Effector memory CD8-positive, alpha-beta T cell (primary cell): ENCODE data around the gene ASPSCR1.

Experiments used
- ATAC-seq: fragments of 150-1000 bp; cut with Tn5 transposase; replicated peaks from 2 replicates; pipeline ENCODE4 v1.10.0; 2021; ENCODE audit warnings: mild to moderate bottlenecking, moderate library complexity
- DNase-seq, 3 experiments: peaks; one replicate each; pipeline ENCODE4 v3.0.0; 2021
- H3K27ac Mint-ChIP-seq, 2 donors: one replicate each; pipeline ENCODE4 v1.8.0; 2022; ENCODE audit warnings: mild to moderate bottlenecking in 2 of 2, mixed read lengths in 2 of 2, moderate library complexity in 2 of 2
- H3K27me3 Mint-ChIP-seq, 2 donors: one replicate each; pipeline ENCODE4 v1.8.0; 2022; ENCODE audit warnings: mixed read lengths in 2 of 2
- H3K36me3 Mint-ChIP-seq: one replicate; pipeline ENCODE4 v1.8.0; 2022; ENCODE audit warnings: mild to moderate bottlenecking, moderate library complexity, mixed read lengths; ENCODE audit not compliant: insufficient read depth
- H3K4me1 Mint-ChIP-seq, 2 donors: one replicate each; pipeline ENCODE4 v1.8.0; 2022; ENCODE audit warnings: low read depth in 2 of 2, mixed read lengths in 2 of 2
- H3K4me3 Mint-ChIP-seq, 2 donors: one replicate each; pipeline ENCODE4 v1.8.0; 2022; ENCODE audit warnings: mild to moderate bottlenecking in 2 of 2, mixed read lengths in 2 of 2, moderate library complexity in 2 of 2
- H3K9me3 Mint-ChIP-seq, 2 donors: one replicate each; pipeline ENCODE4 v1.8.0; 2022; ENCODE audit warnings: mixed read lengths in 2 of 2

ASPSCR1 gene

DNA sequence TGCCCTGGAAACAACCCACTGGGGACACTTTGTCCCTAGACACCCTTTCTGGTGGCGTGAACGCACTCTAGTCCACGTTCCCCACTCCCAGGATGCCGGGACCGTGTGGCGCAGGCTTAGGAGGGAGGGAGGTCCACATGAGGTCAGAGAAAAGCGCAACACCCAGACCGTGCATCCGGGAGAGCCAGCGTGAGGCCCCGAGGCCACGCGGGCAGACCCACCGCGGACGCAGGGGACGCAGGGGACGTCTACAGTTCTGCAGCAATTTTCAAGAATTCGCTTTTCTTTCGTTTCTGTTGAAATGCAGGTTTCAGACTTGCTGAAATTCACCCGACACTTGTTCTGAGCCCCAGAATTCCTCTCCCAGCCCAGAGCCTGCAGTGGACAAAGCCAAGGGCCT, 69.5 kb downstream of the ASPSCR1 start:
- Mint-ChIP-seq H3K27ac (no peak overlapping the region), H3K9me3 (no peaks in the 10 kb centered on the region), H3K4me3 (no peak overlapping the region), H3K4me1 (peaks cover 5 to 9% of the 10 kb centered on the region in 2 donors), H3K27me3 (no peaks in the 10 kb centered on the region), H3K36me3 (no peaks in the 10 kb centered on the region)
- DNase-seq, result no peak
- ATAC-seq, result no peak

DNA sequence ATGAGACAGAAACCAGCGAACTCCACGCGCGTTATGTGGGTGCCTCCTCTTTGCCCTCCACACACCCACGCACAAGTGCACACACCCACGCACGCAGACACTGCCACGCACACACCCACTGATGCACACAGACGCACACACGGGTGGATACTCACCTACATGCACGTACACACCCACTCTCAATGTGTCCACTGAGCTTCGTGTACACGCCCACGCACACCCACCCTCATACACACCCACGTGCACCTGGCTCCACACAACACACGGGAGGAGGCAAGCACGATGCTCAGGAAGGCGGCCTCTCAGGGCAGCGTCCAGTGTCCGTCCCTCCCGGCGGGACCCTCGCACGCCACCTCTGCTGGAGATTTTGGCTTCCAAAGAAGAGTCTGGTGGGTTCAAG, 70.0 kb downstream of the ASPSCR1 start:
- Mint-ChIP-seq H3K27ac (no peak overlapping the region), H3K36me3 (no peaks in the 10 kb centered on the region), H3K4me3 (no peak overlapping the region), H3K4me1 (peaks cover 5 to 9% of the 10 kb centered on the region in 2 donors), H3K9me3 (no peaks in the 10 kb centered on the region), H3K27me3 (no peaks in the 10 kb centered on the region)
- no peak for ATAC-seq
- DNase-seq, result no peak

DNA sequence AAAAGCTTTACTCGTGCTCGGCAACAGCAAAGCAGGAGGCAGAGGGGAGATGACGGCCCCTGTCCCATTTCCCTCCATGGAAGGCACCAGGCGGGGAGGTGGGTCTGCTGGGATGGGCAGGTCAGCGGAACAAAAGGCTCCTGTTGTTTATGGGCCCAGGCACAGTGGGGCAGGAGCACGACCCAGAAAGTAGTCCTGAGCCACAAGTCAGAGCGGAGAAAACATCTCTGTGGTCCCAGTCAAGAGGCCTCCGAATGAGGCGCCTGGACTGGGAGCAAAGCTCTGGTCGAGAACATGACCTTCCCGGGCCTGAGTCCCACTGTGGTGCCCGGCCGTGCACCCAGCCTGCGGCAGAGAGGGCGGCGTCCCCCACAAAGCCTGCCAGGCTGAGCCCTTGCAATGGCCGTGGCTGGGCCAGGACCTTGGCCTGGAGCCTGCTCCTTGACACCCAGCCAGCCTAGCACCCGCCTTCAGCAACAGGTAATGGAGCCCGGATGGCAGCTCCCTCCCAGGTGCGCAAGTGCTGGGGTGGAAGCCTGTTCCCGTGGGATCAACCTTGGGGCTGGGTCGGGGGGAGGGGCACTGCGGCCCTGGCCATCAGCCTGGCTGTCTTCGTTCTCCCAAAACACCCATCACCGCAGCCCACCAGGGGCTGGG, 70.6 kb downstream of the ASPSCR1 start:
- Mint-ChIP-seq H3K4me1 (peaks cover 5 to 10% of the 10 kb centered on the region in 2 donors), H3K36me3 (no peaks in the 10 kb centered on the region), H3K4me3 (no peak overlapping the region), H3K27me3 (no peaks in the 10 kb centered on the region), H3K9me3 (no peaks in the 10 kb centered on the region), H3K27ac (no peak overlapping the region)
- DNase-seq, result no peak
- ATAC-seq, result no peak

DNA sequence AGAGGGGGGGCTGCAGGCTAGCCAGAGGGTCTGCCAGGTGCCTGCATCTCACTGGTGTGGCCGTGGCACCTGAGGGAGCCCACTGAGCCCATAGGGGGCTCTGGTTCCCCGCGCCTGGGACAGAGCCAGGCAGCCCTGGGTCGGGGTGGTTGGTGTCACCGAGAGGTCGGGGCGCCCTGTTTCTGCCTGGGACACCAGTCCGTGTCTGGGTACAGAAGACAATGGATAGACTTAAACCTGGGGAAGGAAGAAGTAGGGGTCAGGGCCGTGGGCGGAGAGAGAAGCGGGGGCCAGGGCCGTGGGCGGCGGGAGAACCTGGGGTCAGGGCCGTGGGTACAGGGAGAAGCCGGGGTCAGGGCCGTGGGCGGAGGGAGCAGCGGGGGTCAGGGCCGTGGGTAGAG, 71.1 kb downstream of the ASPSCR1 start:
- Mint-ChIP-seq H3K27me3 (no peaks in the 10 kb centered on the region), H3K36me3 (no peaks in the 10 kb centered on the region), H3K4me1 (peaks cover 5 to 15% of the 10 kb centered on the region in 2 donors), H3K27ac (no peak overlapping the region), H3K9me3 (no peaks in the 10 kb centered on the region), H3K4me3 (no peak overlapping the region)
- DNase-seq, result no peak
- ATAC-seq, result no peak

DNA sequence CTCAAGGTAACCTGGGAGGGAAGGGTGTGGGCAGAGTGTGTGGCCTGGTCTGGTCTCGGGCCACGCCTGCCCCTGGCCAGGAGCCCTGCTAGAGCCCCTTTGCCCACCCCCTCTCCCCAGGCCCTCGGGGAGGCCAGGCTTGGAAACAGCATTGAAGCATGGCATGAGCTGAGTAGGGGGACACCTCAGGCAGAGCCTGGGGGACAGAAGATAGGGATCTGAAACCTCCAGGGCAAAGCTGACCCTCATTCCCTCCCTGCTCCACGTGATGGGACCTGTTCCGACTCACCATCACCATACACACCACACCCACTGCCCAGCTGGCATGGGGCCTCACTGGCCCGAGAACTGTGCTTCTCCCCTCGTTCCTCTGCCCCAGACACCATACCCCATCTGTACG, 71.7 kb downstream of the ASPSCR1 start:
- H3K4me1 Mint-ChIP-seq, result peaks cover 5 to 18% of the 10 kb centered on the region in 2 donors
- no peak overlapping the region for H3K27ac Mint-ChIP-seq
- no peaks in the 10 kb centered on the region for H3K36me3 Mint-ChIP-seq
- H3K27me3 Mint-ChIP-seq, result no peaks in the 10 kb centered on the region
- H3K9me3 Mint-ChIP-seq, result no peaks in the 10 kb centered on the region
- no peak for ATAC-seq
- no peak overlapping the region for H3K4me3 Mint-ChIP-seq
- no peak for DNase-seq

DNA sequence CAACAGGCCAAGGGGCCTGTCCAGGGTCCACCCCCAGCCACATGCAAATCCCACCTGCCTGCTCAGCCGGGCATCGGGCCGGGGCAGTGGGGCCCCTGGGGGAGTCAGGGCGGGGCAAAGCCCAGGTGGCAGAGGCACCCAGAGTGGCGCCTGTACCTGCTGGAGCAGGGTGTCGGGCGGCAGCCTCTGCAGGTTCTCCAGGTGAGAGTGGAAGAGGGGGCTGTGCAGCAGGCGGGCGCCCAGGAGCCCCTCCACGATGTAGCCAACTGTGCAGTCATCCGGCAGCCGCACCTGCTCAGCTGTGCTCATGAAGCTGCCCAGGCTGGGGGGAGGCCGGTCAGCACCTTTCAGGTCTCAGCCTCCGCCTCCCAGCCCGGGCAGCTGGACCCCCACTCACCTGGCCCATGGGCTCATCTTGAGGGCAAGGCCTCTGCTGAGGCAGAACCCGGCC, 72.1 kb downstream of the ASPSCR1 start:
- peaks cover 5 to 18% of the 10 kb centered on the region in 2 donors for H3K4me1 Mint-ChIP-seq
- DNase-seq, result no peak
- H3K27ac Mint-ChIP-seq, result no peak overlapping the region
- H3K27me3 Mint-ChIP-seq, result no peaks in the 10 kb centered on the region
- H3K4me3 Mint-ChIP-seq, result peak overlapping the region in 1 of 2 donors; percentile 8
- no peaks in the 10 kb centered on the region for H3K36me3 Mint-ChIP-seq
- no peak for ATAC-seq
- H3K9me3 Mint-ChIP-seq, result no peaks in the 10 kb centered on the region

DNA sequence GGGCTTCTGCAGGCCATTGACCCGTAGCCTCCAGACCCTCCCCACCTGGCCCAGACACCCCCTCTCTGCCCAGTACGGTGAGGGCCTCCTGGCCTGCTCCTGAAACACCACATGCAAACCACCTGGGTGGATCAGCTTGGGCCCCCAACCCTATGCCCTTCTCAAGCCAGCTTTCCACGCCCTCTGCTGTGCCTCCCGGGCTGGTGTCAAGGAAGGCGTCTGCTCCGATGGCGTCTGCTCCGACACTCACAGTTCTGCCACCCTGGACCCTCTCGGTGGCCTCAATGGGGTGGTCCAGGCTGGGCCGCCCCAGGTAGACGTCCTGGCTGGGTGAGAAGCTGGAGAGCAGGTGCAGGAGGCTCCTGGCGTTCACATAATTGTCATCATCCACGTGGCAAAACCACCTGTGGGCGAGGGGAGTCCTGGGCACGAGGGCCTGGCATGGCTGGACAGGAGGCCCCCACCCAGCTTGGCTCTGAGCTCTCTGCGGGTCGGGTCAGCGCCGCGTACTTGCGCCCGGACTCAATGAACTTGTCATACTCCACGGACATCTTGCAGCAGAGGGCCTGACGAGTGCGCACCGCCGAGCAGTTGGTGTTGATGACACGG, 72.8 kb downstream of the ASPSCR1 start:
- peaks cover 5 to 21% of the 10 kb centered on the region in 2 donors for H3K4me1 Mint-ChIP-seq
- H3K27ac Mint-ChIP-seq, result peak overlapping the region; percentile 75 to 89
- H3K36me3 Mint-ChIP-seq, result peaks cover 3% of the 10 kb centered on the region
- no peak for DNase-seq
- no peaks in the 10 kb centered on the region for H3K9me3 Mint-ChIP-seq
- no peaks in the 10 kb centered on the region for H3K27me3 Mint-ChIP-seq
- ATAC-seq, result no peak
- H3K4me3 Mint-ChIP-seq, result peak overlapping the region; percentile 80 to 88

DNA sequence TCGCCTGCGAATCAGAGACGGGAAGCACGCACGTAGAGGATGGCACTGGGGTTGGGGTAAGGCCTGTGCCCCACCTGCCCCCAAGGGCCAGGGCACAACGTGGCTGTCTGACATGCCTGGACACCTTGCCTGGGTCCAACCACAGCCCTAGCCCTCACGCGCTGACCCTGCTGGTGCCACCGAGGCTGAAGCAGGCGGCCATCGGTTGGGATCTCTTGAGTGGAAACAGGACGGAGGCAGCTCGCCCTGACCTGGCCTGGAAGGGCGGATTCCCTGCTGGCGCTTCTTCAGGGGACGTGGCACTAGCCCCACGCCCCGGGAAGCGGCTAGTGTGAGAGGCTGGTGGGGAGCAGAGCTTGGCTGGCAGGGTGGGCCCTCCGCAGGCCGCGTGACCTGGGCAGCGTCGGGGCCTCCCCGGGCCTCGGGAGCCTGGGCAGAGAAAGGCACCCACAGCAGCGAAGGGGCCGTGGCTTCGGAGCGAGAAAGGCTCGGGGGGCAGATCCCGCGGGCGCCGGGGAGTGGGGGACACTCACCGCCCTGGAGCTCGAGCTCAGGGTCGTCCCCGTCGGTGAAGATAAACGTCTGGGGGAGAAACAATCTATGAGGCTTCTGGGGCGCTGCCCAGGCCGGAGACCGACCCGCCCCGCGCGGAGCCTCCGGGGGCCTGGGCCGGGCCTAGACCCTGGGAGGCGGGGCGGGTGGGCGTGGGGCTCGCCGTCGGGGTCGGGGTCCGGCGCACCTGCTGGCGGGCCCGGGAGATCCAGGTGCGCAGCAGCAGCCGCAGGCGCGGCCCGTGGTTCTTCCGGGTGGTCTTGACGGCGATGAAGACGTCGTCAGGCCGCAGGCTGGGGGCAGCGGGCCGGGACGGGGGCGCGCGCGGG, 73.6 kb downstream of the ASPSCR1 start:
- Mint-ChIP-seq H3K9me3 (no peaks in the 10 kb centered on the region), H3K36me3 (peaks cover 3% of the 10 kb centered on the region), H3K4me1 (peaks cover 5 to 22% of the 10 kb centered on the region in 2 donors), H3K27me3 (no peaks in the 10 kb centered on the region), H3K4me3 (peak overlapping the region; percentile 80 to 88), H3K27ac (peak overlapping the region; percentile 75 to 89)
- DNase-seq (no peak), ATAC-seq (peak; percentile 14)

DNA sequence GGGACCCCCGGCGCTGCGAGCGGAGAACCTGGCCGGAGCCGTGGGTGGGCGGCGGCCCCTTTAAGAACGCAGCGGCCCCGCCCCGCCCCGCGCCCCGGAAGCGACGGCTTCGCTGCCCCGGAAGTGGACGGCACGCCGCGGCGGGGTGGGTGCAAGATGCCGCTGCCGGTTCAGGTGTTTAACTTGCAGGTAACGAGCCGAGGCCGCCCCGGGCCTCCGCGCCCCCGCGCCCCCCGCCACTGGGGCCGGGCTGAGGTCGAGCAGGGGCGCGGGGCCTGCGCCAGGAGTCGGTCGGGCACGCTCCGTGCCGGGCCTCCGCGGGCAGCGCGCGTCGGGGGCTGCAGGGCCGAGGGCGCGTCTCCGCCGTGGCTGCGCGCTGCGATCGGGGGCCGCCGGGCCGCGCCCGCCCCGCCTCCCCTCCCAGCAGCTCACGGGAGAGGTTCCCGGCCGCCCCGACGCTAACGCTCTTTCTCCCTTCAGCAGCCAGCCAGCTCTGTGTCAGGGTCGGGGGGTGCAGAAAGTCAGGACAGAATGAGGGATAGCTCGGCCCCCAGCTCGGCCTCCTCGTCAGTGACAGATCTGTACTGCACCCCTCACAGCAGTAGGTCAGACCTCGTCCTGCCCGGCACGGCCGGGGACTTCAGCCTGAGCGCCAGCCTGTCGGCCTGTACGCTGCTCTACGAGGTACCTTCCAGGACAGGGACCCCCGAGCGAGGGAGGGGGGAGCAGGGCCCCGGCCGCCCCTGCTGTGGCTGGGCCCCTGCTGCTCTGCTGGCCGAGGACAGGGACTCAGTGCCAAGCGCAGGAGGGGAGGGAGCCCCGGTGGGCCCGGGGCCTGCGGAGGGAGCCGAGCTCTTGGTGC, 74.6 kb downstream of the ASPSCR1 start, which contains the start of the genes GPS1 and RFNG:
GPS1 (plus strand) TSS at position 123 of the 862 bp plus-strand sequence; CDS start at position 157, 34 bp downstream.
RFNG (minus strand) TSS at position 36 of the 862 bp plus-strand sequence. CDS start 45 bp downstream, outside the sequence.
- peak; percentile 72 to 74 (median 73) for DNase-seq
- Mint-ChIP-seq H3K9me3 (no peaks in the 10 kb centered on the region), H3K36me3 (peaks cover 7% of the 10 kb centered on the region), H3K27ac (peak within 1 kb of the TSS; percentile 75 to 89), H3K4me1 (peaks cover 5 to 22% of the 10 kb centered on the region in 2 donors), H3K4me3 (peak within 1 kb of the TSS; percentile 80 to 88), H3K27me3 (no peaks in the 10 kb centered on the region)
- ATAC-seq, result peak; percentile 97

DNA sequence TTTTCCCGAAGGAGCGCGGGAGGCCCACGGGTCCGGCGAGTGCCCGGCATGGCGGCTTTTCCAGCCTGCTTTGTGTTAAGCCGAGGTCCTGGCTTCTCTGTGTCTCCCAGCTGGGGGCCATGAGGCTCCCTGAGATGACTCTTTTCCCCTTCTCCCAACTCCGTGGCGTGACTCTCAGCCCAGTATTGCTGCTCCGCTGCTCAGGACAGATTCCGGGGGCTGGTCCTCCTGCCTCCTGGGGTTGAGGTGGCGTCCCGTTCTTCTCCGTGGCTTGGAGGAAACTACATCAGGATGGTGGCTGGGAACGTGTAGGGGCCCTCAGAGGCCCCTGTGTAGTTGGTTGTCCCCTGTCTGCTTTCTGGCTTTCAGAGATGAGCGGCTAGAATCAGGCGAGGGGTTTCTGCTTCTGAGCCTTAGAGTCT, 75.2 kb downstream of the ASPSCR1 start:
- H3K4me3 Mint-ChIP-seq, result peak overlapping the region; percentile 78 to 83
- peaks cover 9% of the 10 kb centered on the region for H3K36me3 Mint-ChIP-seq
- no peak overlapping the region for H3K27ac Mint-ChIP-seq
- H3K4me1 Mint-ChIP-seq, result peaks cover 5 to 22% of the 10 kb centered on the region in 2 donors
- H3K27me3 Mint-ChIP-seq, result no peaks in the 10 kb centered on the region
- no peak for DNase-seq
- no peaks in the 10 kb centered on the region for H3K9me3 Mint-ChIP-seq
- ATAC-seq, result no peak

DNA sequence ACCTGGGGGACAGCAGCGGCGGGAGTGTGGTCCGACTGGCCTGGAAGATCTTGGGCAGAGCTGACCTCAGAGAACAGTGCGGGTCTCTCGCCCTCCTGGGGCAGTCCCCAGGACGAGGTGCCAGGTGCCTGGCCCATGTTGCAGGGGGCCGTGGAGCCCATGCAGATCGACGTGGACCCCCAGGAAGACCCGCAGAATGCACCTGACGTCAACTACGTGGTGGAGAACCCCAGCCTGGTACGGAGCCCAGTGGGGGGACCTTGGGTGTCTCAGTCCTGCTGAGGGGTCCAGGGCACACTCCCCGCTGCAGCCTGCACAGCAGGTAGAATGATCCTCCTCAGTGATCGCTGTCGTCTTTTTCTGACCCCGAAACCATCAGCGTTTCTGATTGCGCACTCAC, 75.7 kb downstream of the ASPSCR1 start:
- Mint-ChIP-seq H3K4me1 (peaks cover 5 to 22% of the 10 kb centered on the region in 2 donors), H3K4me3 (peak overlapping the region; percentile 78 to 83), H3K36me3 (peaks cover 11% of the 10 kb centered on the region), H3K9me3 (no peaks in the 10 kb centered on the region), H3K27me3 (no peaks in the 10 kb centered on the region), H3K27ac (no peak overlapping the region)
- DNase-seq (no peak), ATAC-seq (no peak)

DNA sequence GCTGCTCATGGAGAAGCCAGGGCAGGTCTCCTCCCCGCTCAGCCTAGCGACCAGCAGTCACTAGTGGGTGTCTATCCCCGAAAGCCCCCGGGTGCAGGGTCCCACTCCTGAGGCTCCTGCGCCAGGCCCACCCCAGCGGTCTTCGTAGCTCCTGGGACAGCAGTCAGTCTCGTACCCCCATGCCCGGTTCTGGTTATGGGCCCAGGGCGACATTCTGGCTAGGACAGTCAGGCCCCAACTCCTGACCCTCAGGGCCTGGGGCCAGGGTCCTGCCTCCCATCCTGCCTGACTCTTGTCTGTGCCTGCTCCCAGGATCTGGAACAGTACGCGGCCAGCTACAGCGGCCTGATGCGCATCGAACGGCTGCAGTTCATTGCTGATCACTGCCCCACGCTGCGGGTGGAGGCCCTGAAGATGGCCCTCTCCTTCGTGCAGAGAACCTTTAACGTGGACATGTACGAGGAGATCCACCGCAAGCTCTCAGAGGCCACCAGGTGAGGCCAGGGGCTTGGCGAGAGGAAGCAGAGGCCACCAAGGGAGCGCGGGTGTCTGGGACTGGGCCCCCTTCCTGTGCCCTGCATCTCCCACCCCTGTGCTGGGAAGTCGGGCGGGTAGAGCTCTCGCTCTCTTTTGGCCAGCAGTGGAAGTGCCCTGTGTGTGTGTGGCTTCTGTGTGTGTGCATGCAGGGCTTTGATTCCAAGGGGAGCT, 76.3 kb downstream of the ASPSCR1 start:
- DNase-seq (no peak), ATAC-seq (no peak)
- Mint-ChIP-seq H3K27ac (no peak overlapping the region), H3K4me1 (peaks cover 5 to 22% of the 10 kb centered on the region in 2 donors), H3K36me3 (peaks cover 11% of the 10 kb centered on the region), H3K9me3 (no peaks in the 10 kb centered on the region), H3K4me3 (peak overlapping the region; percentile 78 to 83), H3K27me3 (no peaks in the 10 kb centered on the region)
